HFF-Myc (cell line): ENCODE measurements around the gene NELFB.

Experiments
- DNase-seq: peaks from one replicate; pipeline ENCODE4 v3.0.0-alpha.2; 2011; ENCODE audit warnings: low read depth; ENCODE audit errors: extremely low read depth
- H3K4me3 ChIP-seq: replicated peaks from 2 replicates; pipeline ENCODE4 v1.5.1; 2011; ENCODE audit warnings: low read depth, mild to moderate bottlenecking, control low read depth, low read length
- CTCF ChIP-seq: IDR thresholded peaks from 2 replicates; pipeline ENCODE4 v1.5.1; 2012; ENCODE audit warnings: mild to moderate bottlenecking, low read depth, low read length, control low read depth; ENCODE audit errors: missing control alignments

Gene NELFB

GRCh38 chr9:137220317-137221094 is 34.6 kb upstream of the NELFB start:
- no peak for DNase-seq
- TF ChIP-seq CTCF = no peak

DNA sequence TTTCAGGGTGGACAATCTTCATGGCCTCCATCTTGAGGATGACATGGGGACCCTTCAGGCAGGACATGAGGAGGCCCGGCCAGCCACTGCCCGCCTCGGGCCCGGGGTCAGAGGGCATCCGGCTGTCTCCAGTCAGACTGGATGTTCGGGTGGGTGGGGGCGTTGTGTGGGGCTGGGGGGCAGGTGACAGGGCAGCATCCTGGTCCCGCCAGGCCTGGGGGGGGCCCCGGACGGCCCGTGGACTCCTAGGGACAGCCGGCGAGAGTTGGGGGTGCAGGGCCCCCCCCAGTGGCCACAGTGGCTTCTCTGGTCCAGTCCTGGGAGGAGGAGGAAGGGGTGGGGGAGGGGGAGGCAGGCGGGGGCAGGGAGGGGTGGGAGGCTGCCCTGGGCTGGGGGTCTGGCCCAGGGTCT is 34.0 kb upstream of the NELFB start:
- no peak for TF ChIP-seq CTCF
- DNase-seq = no peak
- no peak overlapping the region for H3K4me3 ChIP-seq

More at GRCh38 chr9:137220317-137221094, 34.6 kb upstream of the NELFB start:
- no peak overlapping the region for H3K4me3 ChIP-seq

DNA sequence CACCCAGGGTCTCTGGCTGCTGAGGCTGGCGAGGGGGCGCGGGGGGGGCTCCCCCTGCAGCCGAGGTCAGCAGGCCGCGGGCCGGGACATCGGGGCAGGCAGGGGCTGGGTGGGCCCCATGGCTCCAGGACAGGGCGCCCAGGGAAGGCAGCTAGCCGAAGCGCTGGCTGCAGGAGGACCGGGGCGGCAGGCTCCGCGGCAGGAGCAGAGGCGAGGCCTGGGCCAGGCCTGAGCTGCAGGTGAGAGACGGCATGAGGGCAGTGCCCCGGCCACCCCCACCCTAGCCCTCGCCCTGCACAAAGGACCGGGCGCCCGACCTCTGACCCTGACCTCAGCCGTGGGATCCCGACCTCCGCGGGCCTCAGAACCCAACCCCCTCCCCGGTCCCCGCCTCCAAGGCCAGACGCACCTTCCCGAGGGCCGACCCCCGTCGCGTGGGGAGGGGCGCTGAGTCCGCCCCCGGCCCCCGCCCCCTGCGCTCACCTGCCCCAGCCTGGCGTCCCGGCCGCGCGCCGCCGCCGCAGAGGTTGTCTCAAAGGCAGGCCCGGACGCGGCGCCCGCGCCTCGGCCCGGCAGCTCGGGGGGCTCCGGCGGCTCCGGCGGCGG is 33.5 kb upstream of the NELFB start:
- no peak for TF ChIP-seq CTCF
- DNase-seq = no peak
- peak overlapping the region; percentile 13 for H3K4me3 ChIP-seq

- DNase-seq = no peak
- peak within 1 kb of the TSS; percentile 74 for H3K4me3 ChIP-seq
- no peak for TF ChIP-seq CTCF
Observed at GRCh38 chr9:137222190-137223077, 32.7 kb upstream of the NELFB start, which contains the start of gene RNF208. RNF208 (minus strand) TSS chr9:137222240; CDS start chr9:137221212, 1,028 bp downstream.

- no peak for TF ChIP-seq CTCF
- peak overlapping the region; percentile 74 for H3K4me3 ChIP-seq
- DNase-seq = peak; percentile 97
Observed at GRCh38 chr9:137223078-137223970, 31.8 kb upstream of the NELFB start.
